Measurements from ENCODE around the gene NTNG1.

The NTNG1 gene

GRCh38 chr1:107169615-107170014 is 28.8 kb downstream of the NTNG1 start:
- no peak for TF ChIP-seq CTCF (IDR thresholded peaks at IDR 0.05)

- no peak for TF ChIP-seq CTCF (IDR thresholded peaks at IDR 0.05)
These were observed 30.5 kb downstream of the NTNG1 start for GRCh38 chr1:107171333-107171732.

- no peak for TF ChIP-seq CTCF (IDR thresholded peaks at IDR 0.05)
These were observed 31.8 kb downstream of the NTNG1 start for GRCh38 chr1:107172450-107173170.

GRCh38 chr1:107175102-107175909 is 34.5 kb downstream of the NTNG1 start:
- TF ChIP-seq CTCF (IDR thresholded peaks at IDR 0.05): no peak

GRCh38 chr1:107181253-107181969 is 40.6 kb downstream of the NTNG1 start:
- TF ChIP-seq CTCF (IDR thresholded peaks at IDR 0.05): no peak

GRCh38 chr1:107183011-107183410 is 42.2 kb downstream of the NTNG1 start:
- TF ChIP-seq CTCF (IDR thresholded peaks at IDR 0.05): no peak

GRCh38 chr1:107184888-107185287 is 44.0 kb downstream of the NTNG1 start:
- no peak for TF ChIP-seq CTCF (IDR thresholded peaks at IDR 0.05)

All from LNCAP (cell line).